Upper lobe of left lung (tissue), 4 donors: ENCODE data around the gene STAG1.

Source experiments
- CTCF ChIP-seq, 6 experiments: fragments of 450-650 bp in 4 of 6; fragments of 200-600 bp in 2 of 6; sonication (generic) in 2 of 6; IDR thresholded peaks; one replicate each; pipeline ENCODE4 v1.5.1; 2016 to 2019; ENCODE audit warnings: antibody characterized with exemption in 6 of 6
- EP300 ChIP-seq, 4 donors: sonication (generic); formaldehyde crosslinking; IDR thresholded peaks; one replicate each; pipeline ENCODE4 v1.5.1; 2017; ENCODE audit warnings: antibody characterized with exemption in 4 of 4, control low read depth in 2 of 4

GRCh38 chr3:136444581-136444980 lies 307.6 kb downstream of the STAG1 start:
- TF ChIP-seq EP300 (IDR thresholded peaks at IDR 0.05) = no peak
- TF ChIP-seq CTCF (IDR thresholded peaks at IDR 0.05) = no peak
